HL-60 (cell line): ENCODE data around the gene RPL6.

Experiments
- CTCF ChIP-seq: IDR thresholded peaks from one replicate; pipeline ENCODE4 v1.5.1; 2011; ENCODE audit warnings: low read length, control low read depth, inconsistent platforms; ENCODE audit not compliant: insufficient read depth
- GABPA ChIP-seq: IDR thresholded peaks from 2 replicates; pipeline ENCODE4 v1.6.1; 2012; ENCODE audit warnings: low read depth
- POLR2AphosphoS5 ChIP-seq: IDR thresholded peaks from 2 replicates; pipeline ENCODE4 v1.6.1; 2012; ENCODE audit warnings: low read depth
- REST ChIP-seq: IDR thresholded peaks from 2 replicates; pipeline ENCODE4 v1.6.1; 2012; ENCODE audit warnings: low read depth; ENCODE audit not compliant: insufficient replicate concordance
- SPI1 ChIP-seq: IDR thresholded peaks from 2 replicates; pipeline ENCODE4 v1.6.1; 2012; ENCODE audit warnings: low read depth, mild to moderate bottlenecking, borderline replicate concordance

- TF ChIP-seq CTCF, result no peak
- TF ChIP-seq POLR2AphosphoS5, result no peak
- no peak for TF ChIP-seq REST
- TF ChIP-seq GABPA, result no peak
- no peak for TF ChIP-seq SPI1
These were observed 47.1 kb downstream of the RPL6 start for GRCh38 chr12:112362310-112362709.
